ENCODE data around the gene CBR4. TPM values are rescaled to one million over a fixed set of nuclear protein-coding genes. Genes with fewer than 3 reads are reported as not detected.
A peak's percentile ranks its signal among the peaks of the same experiment; 100 is the strongest.

The CBR4 gene
- total RNA-seq, 2 donors from 2014 or later, result 13.7 to 18.0 TPM

DNA sequence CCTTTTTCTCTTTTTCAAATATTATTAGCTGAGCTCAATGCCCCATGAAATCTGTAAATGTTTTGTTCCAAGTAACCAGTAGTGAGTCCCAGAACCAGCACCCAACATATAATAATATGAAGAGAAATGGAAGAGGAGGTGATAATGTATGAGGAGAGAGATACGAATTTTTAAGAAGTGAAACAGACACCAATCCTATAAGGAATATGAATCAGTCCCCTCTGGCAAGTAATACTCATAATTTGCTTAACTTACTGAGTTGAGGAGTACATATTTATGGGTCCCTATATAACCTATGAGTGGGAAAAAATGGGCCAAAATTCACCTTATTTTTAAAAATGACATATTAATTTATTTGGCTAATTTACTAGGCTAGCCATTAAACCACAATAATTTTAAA lies 8.4 kb upstream of the CBR4 start:
- Mint-ChIP-seq H3K36me3 (ENCODE audit: low read depth) (no peaks in the 10 kb centered on the region), H3K9me3 (no peaks in the 10 kb centered on the region)

DNA sequence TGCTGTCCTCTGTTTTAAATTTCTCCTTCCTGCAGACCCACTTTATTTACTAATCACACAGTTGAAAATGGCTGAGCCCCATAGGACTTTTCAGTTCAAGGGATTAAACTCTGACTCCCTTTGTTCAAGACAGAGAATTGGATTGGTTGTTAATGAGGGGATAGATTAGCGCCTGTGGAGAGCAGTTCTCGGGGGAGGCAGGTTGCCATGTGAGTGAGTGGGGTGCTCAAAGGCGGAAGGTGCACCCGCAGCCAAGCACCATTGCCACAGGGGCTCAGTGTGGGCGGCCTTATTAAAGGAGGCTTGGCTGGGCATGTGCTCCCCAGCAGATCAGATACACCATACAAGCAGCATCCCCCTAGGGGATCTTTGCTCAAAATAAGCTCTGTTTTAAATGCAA lies 7.9 kb upstream of the CBR4 start:
- Mint-ChIP-seq H3K9me3 (no peaks in the 10 kb centered on the region), H3K4me1 (no peaks in the 10 kb centered on the region)
- no peak for ATAC-seq (replicated peaks)

More for the DNA sequence above, 8.4 kb upstream of the CBR4 start:
- Mint-ChIP-seq H3K27me3 (peaks cover 3% of the 10 kb centered on the region), H3K4me3 (no peak overlapping the region), H3K27ac (no peak overlapping the region), H3K4me1 (no peaks in the 10 kb centered on the region)
- ATAC-seq (replicated peaks), result no peak

DNA sequence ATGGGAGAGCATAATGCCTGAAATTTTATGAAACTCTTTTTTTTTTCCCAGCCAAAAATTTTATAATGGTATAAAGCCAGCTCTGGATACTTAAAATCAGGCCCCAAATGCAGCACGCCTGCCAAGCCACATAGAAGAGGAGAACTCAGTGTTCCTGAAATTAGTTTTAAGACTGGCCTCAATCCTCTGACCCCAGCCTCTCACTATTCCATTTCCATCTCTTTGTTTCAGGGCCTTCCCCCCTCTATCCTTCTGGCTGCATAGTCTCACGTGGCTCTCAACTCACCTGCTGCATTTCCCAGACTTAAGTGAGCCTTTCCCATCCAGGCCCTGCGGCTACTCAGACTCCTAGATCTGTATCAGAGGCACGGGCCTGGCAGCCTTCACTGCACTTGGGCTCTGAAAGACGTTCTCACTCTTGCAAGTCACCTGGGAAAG lies 5.2 kb upstream of the CBR4 start:
- no peak for ATAC-seq (replicated peaks)
- peak overlapping the region; percentile 74 for H3K27ac Mint-ChIP-seq
- peaks cover 2% of the 10 kb centered on the region for H3K27me3 Mint-ChIP-seq
- peaks cover 7% of the 10 kb centered on the region for H3K4me1 Mint-ChIP-seq
- no peak overlapping the region for H3K4me3 Mint-ChIP-seq
- H3K9me3 Mint-ChIP-seq, result no peaks in the 10 kb centered on the region
- peaks cover 2% of the 10 kb centered on the region for H3K36me3 Mint-ChIP-seq (ENCODE audit: low read depth)

More for the DNA sequence above, 7.9 kb upstream of the CBR4 start:
- H3K27ac Mint-ChIP-seq, result no peak overlapping the region
- H3K27me3 Mint-ChIP-seq, result peaks cover 3% of the 10 kb centered on the region
- no peak overlapping the region for H3K4me3 Mint-ChIP-seq
- no peaks in the 10 kb centered on the region for H3K36me3 Mint-ChIP-seq (ENCODE audit: low read depth)

DNA sequence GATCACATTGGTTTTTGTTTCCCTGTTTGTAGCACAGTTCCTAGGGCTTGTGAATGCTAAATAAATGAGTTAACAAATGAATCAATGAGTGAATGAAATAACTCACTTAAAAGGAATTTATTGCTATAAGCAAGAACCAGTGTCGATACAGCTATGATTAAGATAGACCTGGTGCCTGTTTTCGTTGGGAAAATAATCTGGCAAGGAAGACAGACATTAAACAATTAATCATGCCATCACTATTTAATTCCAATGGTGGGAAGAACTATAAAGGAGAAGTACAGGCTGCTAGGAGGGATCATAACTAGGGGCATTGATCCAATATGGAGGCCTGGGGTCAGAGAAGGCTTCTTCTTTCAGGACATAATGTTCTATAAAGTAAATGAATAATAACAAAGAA lies 4.5 kb upstream of the CBR4 start:
- H3K9me3 Mint-ChIP-seq, result no peaks in the 10 kb centered on the region
- no peaks in the 10 kb centered on the region for H3K27me3 Mint-ChIP-seq
- no peak overlapping the region for H3K27ac Mint-ChIP-seq
- H3K36me3 Mint-ChIP-seq (ENCODE audit: low read depth), result peaks cover 8% of the 10 kb centered on the region
- no peak for ATAC-seq (replicated peaks)
- peaks cover 7% of the 10 kb centered on the region for H3K4me1 Mint-ChIP-seq
- no peak overlapping the region for H3K4me3 Mint-ChIP-seq

DNA sequence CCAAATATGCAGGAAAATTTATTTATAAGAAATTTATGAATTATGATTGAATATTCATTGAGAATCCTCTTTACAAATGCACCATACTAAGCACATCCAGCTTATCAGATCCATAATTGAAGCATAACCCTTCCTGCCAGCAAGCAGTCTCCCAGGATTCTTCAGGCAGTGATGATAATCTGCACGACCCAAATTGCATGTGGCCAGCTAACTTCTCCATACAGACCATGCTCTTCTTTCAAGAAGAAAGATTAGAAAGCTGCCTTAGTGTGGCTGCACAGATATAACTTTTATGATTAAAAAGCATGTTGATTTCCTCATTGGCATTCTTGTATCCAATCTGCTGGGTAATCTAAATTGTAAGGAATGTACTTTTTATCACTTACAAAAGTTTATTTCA lies 3.3 kb upstream of the CBR4 start:
- H3K27ac Mint-ChIP-seq, result no peak overlapping the region
- H3K36me3 Mint-ChIP-seq (ENCODE audit: low read depth), result peaks cover 10% of the 10 kb centered on the region
- no peaks in the 10 kb centered on the region for H3K27me3 Mint-ChIP-seq

DNA sequence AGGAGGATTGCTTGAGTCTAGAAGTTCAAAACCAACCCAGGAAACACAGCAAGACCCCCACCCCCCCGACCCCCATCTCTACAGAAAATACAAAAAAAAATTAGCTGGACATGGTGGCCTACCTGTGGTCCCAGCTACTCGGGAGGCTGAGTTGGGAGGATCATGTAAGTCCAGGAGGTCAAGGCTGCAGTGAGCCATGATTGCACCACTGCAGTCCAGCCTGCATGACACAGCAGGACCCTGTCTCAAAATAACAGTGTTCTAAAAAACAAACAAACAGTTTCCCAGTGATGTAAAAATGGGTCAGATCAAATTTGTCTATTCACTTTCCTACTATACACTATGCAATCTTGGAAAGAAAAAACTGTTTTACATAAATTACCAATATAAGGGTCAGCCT lies 2.0 kb upstream of the CBR4 start:
- ATAC-seq (replicated peaks), result no peak
- Mint-ChIP-seq H3K27me3 (no peaks in the 10 kb centered on the region), H3K27ac (no peak overlapping the region), H3K36me3 (ENCODE audit: low read depth) (peaks cover 10% of the 10 kb centered on the region), H3K4me3 (no peak overlapping the region), H3K9me3 (no peaks in the 10 kb centered on the region), H3K4me1 (peaks cover 18% of the 10 kb centered on the region)

More for the DNA sequence above, 3.3 kb upstream of the CBR4 start:
- no peak for ATAC-seq (replicated peaks)
- no peaks in the 10 kb centered on the region for H3K9me3 Mint-ChIP-seq
- no peak overlapping the region for H3K4me3 Mint-ChIP-seq
- peaks cover 18% of the 10 kb centered on the region for H3K4me1 Mint-ChIP-seq

DNA sequence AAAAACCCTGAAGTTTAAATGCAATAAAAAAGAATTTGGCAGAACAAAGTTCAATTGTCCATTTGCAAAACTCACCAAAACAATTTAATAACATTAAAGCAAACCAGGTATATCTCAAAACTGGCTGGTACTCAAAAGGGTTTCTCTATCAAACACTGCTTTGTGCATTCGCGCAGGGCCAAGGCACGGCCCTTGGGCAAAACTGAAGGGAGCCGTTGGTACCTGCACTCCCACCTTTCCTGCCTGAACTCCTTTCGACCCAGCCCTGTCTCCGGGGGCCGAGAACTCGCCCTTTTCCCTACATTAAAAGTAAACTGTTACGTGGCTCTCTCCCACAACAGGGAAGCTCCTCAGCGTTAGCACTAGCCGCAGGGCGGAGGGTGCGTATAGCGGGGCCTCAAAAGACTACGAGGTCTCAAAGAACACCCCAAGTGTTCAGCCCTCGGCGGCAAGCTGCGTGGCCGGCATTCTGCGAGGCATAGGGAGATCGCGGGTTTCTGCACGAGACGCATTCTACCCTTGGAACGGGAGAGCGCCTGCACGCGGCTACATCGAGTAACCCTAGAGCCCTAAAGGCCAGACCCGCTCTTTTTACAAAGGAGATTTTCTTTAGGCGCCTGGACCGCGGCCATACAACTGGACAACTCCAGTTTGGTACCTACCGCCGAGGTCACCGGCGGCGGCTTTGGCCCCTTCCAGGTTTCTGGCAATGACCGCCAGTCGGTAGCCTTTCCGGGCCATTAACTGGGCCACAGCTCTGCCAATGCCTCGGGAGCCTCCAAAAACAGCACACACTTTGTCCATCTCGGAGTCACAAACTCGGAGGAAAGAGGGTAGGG lies 550 bp downstream of the CBR4 start:
- peak; percentile 49 for ATAC-seq (replicated peaks)
- Mint-ChIP-seq H3K27me3 (no peaks in the 10 kb centered on the region), H3K27ac (peak overlapping the region; percentile 99), H3K4me1 (peaks cover 18% of the 10 kb centered on the region), H3K36me3 (ENCODE audit: low read depth) (peaks cover 34% of the 10 kb centered on the region), H3K9me3 (no peaks in the 10 kb centered on the region), H3K4me3 (peak overlapping the region; percentile 98)

DNA sequence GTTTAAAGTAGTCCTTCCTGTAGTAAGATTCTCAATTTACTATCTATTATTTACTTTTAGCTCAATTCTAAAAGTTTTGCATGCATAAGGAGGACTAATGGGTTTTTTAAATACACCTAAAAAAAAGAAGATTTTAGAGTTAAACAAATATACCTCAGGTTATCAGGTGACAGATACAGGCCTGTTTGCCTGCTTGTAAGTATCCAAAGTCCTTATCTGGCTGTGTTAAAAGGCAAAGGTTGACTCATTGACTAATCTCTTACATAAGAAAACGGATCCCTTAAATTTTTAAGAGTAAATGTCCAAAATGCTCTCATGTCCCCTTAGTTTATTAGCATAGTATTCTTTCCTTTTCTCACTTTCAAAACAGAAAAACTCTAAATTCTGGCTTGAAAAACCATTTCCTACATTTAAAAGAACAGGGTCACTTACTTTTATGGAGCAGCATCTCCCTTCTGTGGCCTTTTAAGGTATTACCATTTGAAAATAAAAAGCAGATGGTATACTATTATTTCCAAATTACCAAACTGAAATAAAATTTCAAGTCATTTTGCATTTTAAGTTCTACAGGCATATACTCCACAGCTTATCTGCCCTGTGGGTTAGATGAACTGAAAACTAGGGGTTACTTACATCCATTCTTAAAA lies 4.5 kb downstream of the CBR4 start:
- peaks cover 16% of the 10 kb centered on the region for H3K4me1 Mint-ChIP-seq

DNA sequence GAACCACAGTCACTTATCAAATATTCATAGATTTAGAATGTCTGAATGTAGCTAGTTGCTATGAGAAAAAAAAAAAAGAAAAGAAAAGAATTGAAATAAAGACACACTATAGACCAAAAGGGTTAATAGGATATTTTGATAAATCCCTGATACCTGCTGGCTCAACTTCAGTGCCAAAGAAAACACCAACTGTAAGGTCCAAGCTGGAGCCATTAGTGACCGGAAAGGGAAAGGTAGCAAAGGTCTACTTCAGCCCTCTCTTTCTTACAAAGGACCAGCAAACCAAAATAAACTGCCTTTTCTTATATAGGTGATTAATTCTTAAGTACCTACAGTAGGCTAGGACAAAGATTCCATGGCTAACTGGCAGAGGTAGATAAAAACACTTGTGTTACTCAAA lies 9.7 kb downstream of the CBR4 start:
- Mint-ChIP-seq H3K4me3 (no peak overlapping the region), H3K9me3 (no peaks in the 10 kb centered on the region), H3K27ac (no peak overlapping the region), H3K36me3 (ENCODE audit: low read depth) (peaks cover 94% of the 10 kb centered on the region), H3K4me1 (peaks cover 5% of the 10 kb centered on the region), H3K27me3 (no peaks in the 10 kb centered on the region)
- ATAC-seq (replicated peaks), result no peak

More for the DNA sequence above, 4.5 kb downstream of the CBR4 start:
- no peak overlapping the region for H3K4me3 Mint-ChIP-seq
- no peak for ATAC-seq (replicated peaks)
- peaks cover 73% of the 10 kb centered on the region for H3K36me3 Mint-ChIP-seq (ENCODE audit: low read depth)
- no peaks in the 10 kb centered on the region for H3K9me3 Mint-ChIP-seq
- no peak overlapping the region for H3K27ac Mint-ChIP-seq
- no peaks in the 10 kb centered on the region for H3K27me3 Mint-ChIP-seq

DNA sequence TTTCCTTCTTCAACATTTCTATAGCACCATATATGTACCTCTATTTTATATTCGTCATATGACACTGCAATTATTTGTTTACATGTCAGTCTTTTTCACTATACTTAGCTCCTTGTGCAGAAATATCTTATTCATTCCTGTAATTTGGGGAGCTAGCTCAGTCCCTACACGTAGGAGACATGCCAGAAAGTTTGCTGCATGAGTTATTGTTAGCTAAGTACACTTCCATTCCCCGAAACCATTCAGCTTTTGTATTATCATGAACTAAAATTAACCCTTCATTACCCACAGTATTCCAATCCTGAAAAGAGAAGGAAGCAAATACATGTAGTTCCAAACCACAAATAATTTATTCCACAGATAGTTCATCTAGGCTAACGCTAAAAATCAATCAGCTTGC lies 10.2 kb downstream of the CBR4 start:
- H3K9me3 Mint-ChIP-seq, result no peaks in the 10 kb centered on the region
- H3K27me3 Mint-ChIP-seq, result no peaks in the 10 kb centered on the region
- no peak overlapping the region for H3K27ac Mint-ChIP-seq
- no peak overlapping the region for H3K4me3 Mint-ChIP-seq
- no peak for ATAC-seq (replicated peaks)
- H3K4me1 Mint-ChIP-seq, result peaks cover 5% of the 10 kb centered on the region
- H3K36me3 Mint-ChIP-seq (ENCODE audit: low read depth), result peaks cover 92% of the 10 kb centered on the region

DNA sequence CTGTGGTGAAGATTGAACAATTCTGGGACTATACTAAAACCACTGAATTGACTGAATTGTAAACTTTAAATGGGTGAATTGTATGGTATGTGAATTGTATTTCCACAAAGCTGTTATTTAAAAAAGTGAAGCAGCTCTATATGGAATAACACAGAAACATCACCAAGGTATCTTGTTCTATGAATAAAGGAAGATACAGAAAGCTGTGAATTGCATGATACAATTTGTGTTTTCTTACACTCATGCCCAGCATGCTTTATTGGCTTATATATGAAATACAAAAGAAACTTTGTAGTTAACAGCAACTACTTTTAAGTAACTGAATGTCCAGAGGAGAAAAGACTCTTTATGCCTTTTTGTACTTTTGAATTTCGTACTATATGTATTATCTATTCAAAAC lies 11.5 kb downstream of the CBR4 start:
- peaks cover 82% of the 10 kb centered on the region for H3K36me3 Mint-ChIP-seq (ENCODE audit: low read depth)
- no peak overlapping the region for H3K27ac Mint-ChIP-seq
- H3K4me1 Mint-ChIP-seq, result peaks cover 3% of the 10 kb centered on the region
- no peaks in the 10 kb centered on the region for H3K27me3 Mint-ChIP-seq
- H3K9me3 Mint-ChIP-seq, result no peaks in the 10 kb centered on the region
- ATAC-seq (replicated peaks), result no peak
- no peak overlapping the region for H3K4me3 Mint-ChIP-seq

DNA sequence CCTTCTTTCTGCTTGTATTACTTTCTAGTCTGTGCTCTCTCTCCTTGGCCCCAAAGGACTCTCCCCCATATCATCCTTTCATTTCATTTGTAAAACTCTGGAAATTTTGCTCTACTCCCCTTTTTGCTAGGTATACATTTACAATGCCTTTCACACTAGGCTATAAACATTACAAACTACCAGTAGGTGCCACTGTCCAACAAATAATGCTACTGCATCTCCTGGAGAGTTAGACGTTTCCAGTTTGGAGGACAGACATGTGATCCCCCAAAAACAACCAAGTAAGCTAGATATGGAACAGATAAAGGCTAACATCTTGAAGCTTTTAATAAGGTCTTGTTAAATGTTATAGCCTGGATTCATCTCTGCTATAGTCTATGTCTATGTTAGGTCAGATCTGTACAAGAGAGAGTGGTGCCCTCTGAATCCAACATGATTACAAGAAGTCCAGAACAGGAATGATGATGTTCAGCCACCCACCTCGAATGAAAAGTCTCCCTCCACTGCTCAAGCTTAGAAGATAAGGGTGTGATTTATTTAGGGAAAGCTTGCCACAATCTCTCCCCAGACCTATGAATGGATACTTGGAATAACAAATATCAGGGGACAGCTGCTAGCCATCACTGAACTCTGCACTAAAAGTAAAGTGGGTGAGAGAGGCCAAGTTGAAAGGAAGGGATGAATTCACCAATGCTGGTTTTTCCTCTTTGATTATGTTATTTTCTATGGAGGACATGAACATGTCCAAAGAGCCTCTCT lies 14.3 kb downstream of the CBR4 start:
- Mint-ChIP-seq H3K9me3 (no peaks in the 10 kb centered on the region), H3K4me3 (no peak overlapping the region), H3K4me1 (no peaks in the 10 kb centered on the region), H3K36me3 (ENCODE audit: low read depth) (peaks cover 63% of the 10 kb centered on the region), H3K27me3 (no peaks in the 10 kb centered on the region), H3K27ac (no peak overlapping the region)
- ATAC-seq (replicated peaks), result no peak

DNA sequence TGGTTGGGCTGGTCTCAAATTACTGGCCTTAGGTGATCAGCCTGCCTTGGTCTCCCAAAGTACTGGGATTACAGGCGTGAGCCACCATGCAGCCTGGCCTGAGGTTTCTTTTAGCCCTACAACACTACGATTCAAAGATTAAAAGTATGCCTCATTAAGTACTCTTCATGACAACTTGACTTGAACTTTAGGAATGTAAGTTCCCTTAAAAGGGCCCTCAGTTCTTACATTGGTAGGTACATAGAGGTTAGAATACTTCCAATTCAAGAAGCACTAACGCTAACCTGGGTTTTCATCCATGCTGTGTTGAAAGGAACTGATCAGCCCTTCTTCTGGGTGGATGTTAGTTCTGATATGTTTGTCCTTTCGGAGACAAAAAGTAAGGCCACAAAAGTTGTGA lies 15.1 kb downstream of the CBR4 start:
- H3K4me1 Mint-ChIP-seq, result no peaks in the 10 kb centered on the region
- no peak for ATAC-seq (replicated peaks)
- peaks cover 59% of the 10 kb centered on the region for H3K36me3 Mint-ChIP-seq (ENCODE audit: low read depth)
- no peaks in the 10 kb centered on the region for H3K27me3 Mint-ChIP-seq
- no peaks in the 10 kb centered on the region for H3K9me3 Mint-ChIP-seq
- H3K27ac Mint-ChIP-seq, result no peak overlapping the region
- H3K4me3 Mint-ChIP-seq, result no peak overlapping the region

DNA sequence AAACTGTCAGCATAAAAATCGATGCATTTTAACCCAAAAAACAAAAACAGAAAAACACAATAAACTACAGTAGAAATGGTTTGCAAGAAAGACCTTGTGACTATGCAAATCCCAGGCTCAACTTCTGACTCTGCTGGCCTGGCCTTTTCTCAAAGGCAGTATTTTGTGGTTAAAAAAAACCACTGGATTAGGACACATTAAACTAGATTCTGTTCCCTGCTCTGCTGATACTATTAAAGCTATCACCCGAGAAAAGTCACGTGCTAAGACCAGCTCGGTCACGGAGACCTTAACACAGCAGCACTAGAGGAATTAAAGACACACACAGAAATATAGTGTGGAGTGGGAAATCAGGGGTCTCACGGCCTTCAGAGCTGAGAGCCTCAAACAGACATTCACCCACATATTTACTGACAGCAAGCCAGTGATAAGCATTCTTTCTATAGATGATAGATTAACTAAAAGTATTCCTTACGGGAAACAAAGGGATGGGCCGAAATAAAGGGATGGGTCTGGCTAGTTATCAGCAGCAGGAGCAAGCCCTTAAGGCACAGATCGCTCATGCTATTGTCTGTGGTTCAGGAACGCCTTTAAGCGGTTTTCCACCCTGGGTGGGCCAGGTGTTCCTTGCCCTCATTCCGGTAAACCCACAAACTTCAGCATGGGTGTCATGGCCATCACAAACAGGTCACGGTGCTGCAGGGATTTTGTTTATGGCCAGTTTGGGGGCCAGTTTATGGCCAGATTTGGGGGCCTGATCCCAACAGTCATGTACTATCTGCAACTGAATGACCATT lies 16.1 kb downstream of the CBR4 start:
- H3K27me3 Mint-ChIP-seq, result no peaks in the 10 kb centered on the region
- no peak overlapping the region for H3K4me3 Mint-ChIP-seq
- ATAC-seq (replicated peaks), result no peak
- H3K36me3 Mint-ChIP-seq (ENCODE audit: low read depth), result peaks cover 59% of the 10 kb centered on the region
- no peaks in the 10 kb centered on the region for H3K4me1 Mint-ChIP-seq
- H3K27ac Mint-ChIP-seq, result no peak overlapping the region
- H3K9me3 Mint-ChIP-seq, result no peaks in the 10 kb centered on the region
